Prostate gland (tissue), 2 donors: ENCODE measurements around the gene FAM167B. TPM values are rescaled to one million over a fixed set of nuclear protein-coding genes. Genes with fewer than 3 reads are reported as not detected.
"Not testable (repeated sequence)": the region's sequence is repeated elsewhere in the genome, so short reads cannot be mapped to it uniquely, and the experiment has no call there.

Source experiments
- DNase-seq: peaks from one replicate; pipeline ENCODE4 v3.0.0-alpha.2; 2019; ENCODE audit warnings: low spot score
- H3K27ac ChIP-seq, 2 donors: fragments of 200-600 bp; sonication (generic); 2 replicates each; pipeline ENCODE4 v1.5.1; 2017 to 2019
- H3K27me3 ChIP-seq: fragments of 200-600 bp; sonication (generic); replicated peaks from 2 replicates; pipeline ENCODE4 v1.5.1; 2019; ENCODE audit not compliant: insufficient read depth
- H3K36me3 ChIP-seq, 2 donors: fragments of 200-600 bp; sonication (generic); 1 replicate in 1 of 2; 2 replicates in 1 of 2; pipeline versions ENCODE4 v1.5.1 to v1.8.1; 2017 to 2019
- H3K4me1 ChIP-seq: fragments of 200-600 bp; sonication (generic); replicated peaks from 2 replicates; pipeline ENCODE4 v1.5.1; 2019
- H3K4me3 ChIP-seq, 2 donors: fragments of 200-600 bp; sonication (generic); 2 replicates each; pipeline ENCODE4 v1.5.1; 2017 to 2019
- H3K9me3 ChIP-seq: fragments of 200-600 bp; sonication (generic); 2 replicates; pipeline ENCODE4 v1.5.1; 2017
- POLR2A ChIP-seq: fragments of 450-650 bp; IDR thresholded peaks from one replicate; pipeline ENCODE4 v1.6.1; 2016; ENCODE audit warnings: antibody characterized with exemption, mild to moderate bottlenecking
- POLR2AphosphoS5 ChIP-seq: sonication (generic); formaldehyde crosslinking; IDR thresholded peaks from one replicate; pipeline ENCODE4 v1.6.1; 2017; ENCODE audit warnings: antibody characterized with exemption
- WGBS: methylation state at CpG from one replicate; pipeline ENCODE4 v1.1.5; 2018; 5-methylcytosine and 5-hydroxymethylcytosine counted together
- intact Hi-C: fragments of 100-400 bp; cut with DNase I; formaldehyde crosslinking; loops from one replicate; pipeline ENCODE4 v1.14.2; 2022
- total RNA-seq, 2 donors: library from RNA; depleted of rRNA; stranded (reverse); fragments of >200 nt; gene quantifications; one replicate each; pipeline ENCODE4 v1.1.0, GENCODE V29; 2016
- TF ChIP-seq, protein P1 (sequence below), 4 experiments: fragments of 200-600 bp in 2 of 4; fragments of 450-650 bp in 2 of 4; sonication (generic) in 2 of 4; IDR thresholded peaks; 1 replicate in 3 of 4; 2 replicates in 1 of 4; pipeline ENCODE4 v1.5.1; 2016 to 2019; ENCODE audit warnings: antibody characterized with exemption in 4 of 4, mild to moderate bottlenecking in 2 of 4, moderate library complexity in 2 of 4

The FAM167B gene
- total RNA-seq, 2 donors from 2014 or later = 2.3 to 3.6 TPM

DNA sequence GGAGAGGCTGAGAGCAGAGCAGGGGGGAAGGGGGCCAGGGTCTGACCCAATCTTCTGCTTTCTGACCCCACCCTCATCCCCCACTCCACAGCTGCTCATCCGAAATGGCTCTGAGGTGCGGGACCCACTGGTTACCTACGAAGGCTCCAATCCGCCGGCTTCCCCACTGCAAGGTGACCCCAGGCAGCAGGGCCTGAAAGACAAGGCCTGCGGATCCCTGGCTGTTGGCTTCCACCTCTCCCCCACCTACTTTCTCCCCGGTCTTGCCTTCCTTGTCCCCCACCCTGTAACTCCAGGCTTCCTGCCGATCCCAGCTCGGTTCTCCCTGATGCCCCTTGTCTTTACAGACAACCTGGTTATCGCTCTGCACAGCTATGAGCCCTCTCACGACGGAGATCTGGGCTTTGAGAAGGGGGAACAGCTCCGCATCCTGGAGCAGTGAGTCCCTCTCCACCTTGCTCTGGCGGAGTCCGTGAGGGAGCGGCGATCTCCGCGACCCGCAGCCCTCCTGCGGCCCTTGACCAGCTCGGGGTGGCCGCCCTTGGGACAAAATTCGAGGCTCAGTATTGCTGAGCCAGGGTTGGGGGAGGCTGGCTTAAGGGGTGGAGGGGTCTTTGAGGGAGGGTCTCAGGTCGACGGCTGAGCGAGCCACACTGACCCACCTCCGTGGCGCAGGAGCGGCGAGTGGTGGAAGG lies 27.8 kb downstream of the FAM167B start:
- 83% methylated on average over 31 of the region's 31 CpGs for WGBS
- Histone ChIP-seq H3K4me1 (no peaks in the 10 kb centered on the region), H3K27ac (no peak overlapping the region), H3K27me3 (no peaks in the 10 kb centered on the region), H3K9me3 (no peaks in the 10 kb centered on the region), H3K4me3 (no peak overlapping the region), H3K36me3 (no peaks in the 10 kb centered on the region)
- TF ChIP-seq POLR2AphosphoS5 = no peak
- TF ChIP-seq, protein P1, sequence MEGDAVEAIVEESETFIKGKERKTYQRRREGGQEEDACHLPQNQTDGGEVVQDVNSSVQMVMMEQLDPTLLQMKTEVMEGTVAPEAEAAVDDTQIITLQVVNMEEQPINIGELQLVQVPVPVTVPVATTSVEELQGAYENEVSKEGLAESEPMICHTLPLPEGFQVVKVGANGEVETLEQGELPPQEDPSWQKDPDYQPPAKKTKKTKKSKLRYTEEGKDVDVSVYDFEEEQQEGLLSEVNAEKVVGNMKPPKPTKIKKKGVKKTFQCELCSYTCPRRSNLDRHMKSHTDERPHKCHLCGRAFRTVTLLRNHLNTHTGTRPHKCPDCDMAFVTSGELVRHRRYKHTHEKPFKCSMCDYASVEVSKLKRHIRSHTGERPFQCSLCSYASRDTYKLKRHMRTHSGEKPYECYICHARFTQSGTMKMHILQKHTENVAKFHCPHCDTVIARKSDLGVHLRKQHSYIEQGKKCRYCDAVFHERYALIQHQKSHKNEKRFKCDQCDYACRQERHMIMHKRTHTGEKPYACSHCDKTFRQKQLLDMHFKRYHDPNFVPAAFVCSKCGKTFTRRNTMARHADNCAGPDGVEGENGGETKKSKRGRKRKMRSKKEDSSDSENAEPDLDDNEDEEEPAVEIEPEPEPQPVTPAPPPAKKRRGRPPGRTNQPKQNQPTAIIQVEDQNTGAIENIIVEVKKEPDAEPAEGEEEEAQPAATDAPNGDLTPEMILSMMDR (IDR thresholded peaks at IDR 0.05) = no peak
- no peak for TF ChIP-seq POLR2A
- no peak for DNase-seq
- intact Hi-C loops = no loop called here

DNA sequence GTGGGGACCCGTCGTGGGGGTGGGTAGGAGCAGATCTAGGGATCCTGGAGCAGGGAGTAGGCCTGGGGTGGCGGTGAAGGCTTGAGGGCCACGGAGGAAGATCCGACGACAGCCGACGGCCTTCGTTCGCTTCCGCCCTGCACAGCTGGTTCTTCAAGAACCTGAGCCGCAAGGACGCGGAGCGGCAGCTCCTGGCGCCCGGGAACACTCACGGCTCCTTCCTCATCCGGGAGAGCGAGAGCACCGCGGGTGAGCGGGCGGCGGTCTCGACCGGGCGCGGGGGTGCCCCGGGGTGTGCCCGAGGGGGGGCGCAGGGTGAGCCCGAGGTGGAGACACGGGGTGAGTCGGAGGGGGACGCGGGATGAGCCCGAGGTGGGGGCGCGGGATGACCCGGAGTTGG lies 28.4 kb downstream of the FAM167B start:
- Histone ChIP-seq H3K4me3 (peak overlapping the region in 1 of 2 donors; percentile 11), H3K36me3 (no peaks in the 10 kb centered on the region), H3K4me1 (no peaks in the 10 kb centered on the region), H3K9me3 (no peaks in the 10 kb centered on the region), H3K27ac (no peak overlapping the region), H3K27me3 (no peaks in the 10 kb centered on the region)
- intact Hi-C loops = no loop called here
- no peak for TF ChIP-seq POLR2A
- TF ChIP-seq, protein P1 (IDR thresholded peaks at IDR 0.05) = no peak
- WGBS = 23% methylated on average over 20 of the region's 41 CpGs
- DNase-seq = no peak

DNA sequence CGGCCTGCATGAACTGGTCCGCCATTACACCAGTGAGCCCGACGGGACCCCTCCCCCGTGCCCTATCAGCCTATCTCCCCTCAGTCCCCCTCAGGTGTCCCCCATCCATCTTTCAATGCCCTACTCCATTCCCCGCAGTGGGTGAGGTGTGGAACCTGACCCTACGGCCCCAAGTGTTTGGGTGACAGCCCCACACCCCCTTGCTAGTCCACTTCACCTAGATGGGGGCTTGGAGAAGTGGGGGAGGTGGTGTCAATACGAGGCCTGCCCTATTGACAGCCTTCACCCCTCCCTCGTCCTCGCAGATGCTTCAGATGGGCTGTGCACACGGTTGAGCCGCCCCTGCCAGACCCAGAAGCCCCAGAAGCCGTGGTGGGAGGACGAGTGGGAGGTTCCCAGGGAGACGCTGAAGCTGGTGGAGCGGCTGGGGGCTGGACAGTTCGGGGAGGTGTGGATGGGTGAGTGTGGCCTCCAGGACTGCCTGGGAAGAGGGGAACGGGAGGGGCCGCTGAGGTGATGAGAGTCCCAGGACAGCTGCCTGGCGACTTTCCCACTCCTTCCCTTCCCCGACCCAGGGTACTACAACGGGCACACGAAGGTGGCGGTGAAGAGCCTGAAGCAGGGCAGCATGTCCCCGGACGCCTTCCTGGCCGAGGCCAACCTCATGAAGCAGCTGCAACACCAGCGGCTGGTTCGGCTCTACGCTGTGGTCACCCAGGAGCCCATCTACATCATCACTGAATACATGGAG lies 29.2 kb downstream of the FAM167B start:
- Histone ChIP-seq H3K9me3 (no peaks in the 10 kb centered on the region), H3K27me3 (no peaks in the 10 kb centered on the region), H3K4me1 (no peaks in the 10 kb centered on the region), H3K36me3 (no peaks in the 10 kb centered on the region), H3K27ac (no peak overlapping the region), H3K4me3 (no peak overlapping the region)
- TF ChIP-seq, protein P1 (IDR thresholded peaks at IDR 0.05) = no peak
- TF ChIP-seq POLR2A (no peak), POLR2AphosphoS5 (no peak)
- DNase-seq = no peak
- WGBS = 83% methylated on average over 30 of the region's 30 CpGs
- intact Hi-C loops = no loop called here

DNA sequence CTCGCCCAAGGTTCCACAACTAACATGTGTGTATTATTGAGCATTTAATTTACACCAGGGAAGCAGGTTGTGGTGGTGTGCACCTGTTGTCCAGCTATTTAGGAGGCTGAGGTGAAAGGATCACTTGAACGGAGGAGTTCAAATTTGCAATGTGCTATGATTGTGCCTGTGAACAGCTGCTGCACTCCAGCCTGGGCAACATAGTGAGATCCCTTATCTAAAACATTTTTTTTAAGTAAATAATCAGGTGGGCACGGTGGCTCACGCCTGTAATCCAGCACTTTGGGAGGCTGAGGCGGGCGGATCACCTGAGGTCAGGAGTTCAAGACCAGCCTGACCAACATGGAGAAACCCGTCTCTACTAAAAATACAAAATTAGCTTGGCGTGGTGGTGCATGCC lies 37.8 kb downstream of the FAM167B start:
- H3K27me3 ChIP-seq, intact Hi-C loops, H3K4me1 ChIP-seq, H3K36me3 ChIP-seq, H3K9me3 ChIP-seq, DNase-seq, H3K4me3 ChIP-seq, H3K27ac ChIP-seq: not testable (repeated sequence)
- WGBS = 91% methylated on average over 8 of the region's 8 CpGs

DNA sequence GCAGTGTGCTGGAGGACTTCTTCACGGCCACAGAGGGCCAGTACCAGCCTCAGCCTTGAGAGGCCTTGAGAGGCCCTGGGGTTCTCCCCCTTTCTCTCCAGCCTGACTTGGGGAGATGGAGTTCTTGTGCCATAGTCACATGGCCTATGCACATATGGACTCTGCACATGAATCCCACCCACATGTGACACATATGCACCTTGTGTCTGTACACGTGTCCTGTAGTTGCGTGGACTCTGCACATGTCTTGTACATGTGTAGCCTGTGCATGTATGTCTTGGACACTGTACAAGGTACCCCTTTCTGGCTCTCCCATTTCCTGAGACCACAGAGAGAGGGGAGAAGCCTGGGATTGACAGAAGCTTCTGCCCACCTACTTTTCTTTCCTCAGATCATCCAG lies 38.6 kb downstream of the FAM167B start:
- TF ChIP-seq, protein P1 (IDR thresholded peaks at IDR 0.05) = no peak
- TF ChIP-seq POLR2A (no peak), POLR2AphosphoS5 (no peak)
- no peak overlapping the region for H3K4me3 ChIP-seq
- 93% methylated on average over 3 of the region's 3 CpGs for WGBS

More for the DNA sequence above, 38.6 kb downstream of the FAM167B start:
- intact Hi-C loops = no loop called here
- Histone ChIP-seq H3K9me3 (no peaks in the 10 kb centered on the region), H3K36me3 (no peaks in the 10 kb centered on the region), H3K27ac (no peak overlapping the region), H3K4me1 (peaks cover 3% of the 10 kb centered on the region), H3K27me3 (no peaks in the 10 kb centered on the region)
- DNase-seq = no peak
